ENCODE results near the gene FLT4. TPM values are rescaled to one million over a fixed set of nuclear protein-coding genes. Genes with fewer than 3 reads are reported as not detected.

FLT4 gene
- total and polyA plus RNA-seq, 2 donors (not counting 1 experiment from before 2014, with no cell fraction given) = 0.01 TPM; not detected in 1

DNA sequence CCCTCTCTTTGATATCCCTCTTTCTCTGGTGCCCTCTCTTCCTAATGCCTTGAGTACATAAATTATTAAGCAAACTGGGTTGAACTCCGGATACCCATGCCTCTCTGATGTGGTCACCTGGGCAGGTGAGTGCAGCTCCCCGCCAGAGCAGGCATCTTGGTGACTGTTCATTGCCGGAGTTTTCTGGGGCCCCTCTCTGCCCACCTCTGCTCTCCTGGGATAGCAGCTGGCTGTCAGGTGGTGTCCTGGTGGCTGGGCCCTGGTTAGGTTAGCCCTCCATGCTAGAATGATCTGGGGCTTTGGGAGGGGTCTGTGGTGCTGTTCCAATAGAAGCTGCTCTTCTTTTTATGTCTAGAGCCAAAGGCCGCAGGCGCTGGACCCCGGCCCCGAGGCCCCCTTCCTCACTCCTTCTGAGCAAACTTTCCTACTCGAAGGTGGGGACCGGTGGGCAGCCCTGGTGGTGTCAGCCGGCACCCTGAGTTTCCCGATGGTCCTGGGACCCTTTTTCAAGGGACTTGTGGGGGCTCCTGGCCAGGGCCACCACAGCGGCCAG lies 53.2 kb downstream of the FLT4 start:
- Mint-ChIP-seq H3K27ac (no peak overlapping the region), H3K4me3 (no peak overlapping the region), H3K4me1 (no peaks in the 10 kb centered on the region), H3K27me3 (peaks cover 16% of the 10 kb centered on the region), H3K9me3 (ENCODE audit: insufficient read depth) (no peaks in the 10 kb centered on the region)
- DNase-seq (no peak), ATAC-seq (ENCODE audit: low read depth) (no peak)
- intact Hi-C loops (cut with micrococcal nuclease) = no loop called here
- Histone ChIP-seq H3K27me3 (replicated peaks in 1 of 4; ENCODE audit: control extremely low read depth in 1 of 4, control insufficient read depth in 3 of 4, insufficient read depth in 4 of 4, low read length in 3 of 4) (peaks cover 0 to 5% (median 0%) of the 10 kb centered on the region in 4 experiments), H3K9ac (ENCODE audit: low read length) (no peak overlapping the region), H3K79me2 (ENCODE audit: control insufficient read depth, insufficient read depth, low read length) (no peaks in the 10 kb centered on the region), H3K9me3 (ENCODE audit: control extremely low read depth in 1 of 3, control insufficient read depth in 2 of 3, insufficient read depth in 1 of 3, low read length in 2 of 3) (peaks cover 0 to 5% (median 0%) of the 10 kb centered on the region in 3 donors), H2AFZ (ENCODE audit: insufficient read depth, low read depth, low read length, poor library complexity, severe bottlenecking) (no peak overlapping the region), H3K27ac (ENCODE audit: low read length in 2 of 2) (no peak overlapping the region), H3K36me3 (replicated peaks in 1 of 2; ENCODE audit: control extremely low read depth in 1 of 2, control insufficient read depth in 1 of 2, extremely low read depth in 1 of 2, insufficient read depth in 2 of 2, low read length in 1 of 2) (no peaks in the 10 kb centered on the region), H3K4me3 (ENCODE audit: control extremely low read depth in 1 of 5, extremely low read depth in 1 of 5, insufficient read depth in 1 of 5, low read depth in 2 of 5, low read length in 4 of 5) (no peak overlapping the region), H3K4me1 (ENCODE audit: control insufficient read depth in 2 of 2, insufficient read depth in 2 of 2, low read length in 2 of 2) (no peaks in the 10 kb centered on the region), H3K4me2 (replicated peaks; ENCODE audit: low read depth, low read length, poor library complexity, severe bottlenecking) (no peak overlapping the region), H4K20me1 (ENCODE audit: control insufficient read depth, insufficient read depth, low read length, poor library complexity, severe bottlenecking) (no peaks in the 10 kb centered on the region)
- WGBS (ENCODE audit: insufficient coverage) = 93% methylated on average over 12 of the region's 12 CpGs
- POLR2A ChIA-PET = no interaction called here
- TF ChIP-seq EZH2 (IDR thresholded peaks at IDR 0.05; ENCODE audit: borderline replicate concordance, insufficient read depth, low read depth, low read length, poor library complexity, severe bottlenecking) = no peak
- TF ChIP-seq, protein P1, sequence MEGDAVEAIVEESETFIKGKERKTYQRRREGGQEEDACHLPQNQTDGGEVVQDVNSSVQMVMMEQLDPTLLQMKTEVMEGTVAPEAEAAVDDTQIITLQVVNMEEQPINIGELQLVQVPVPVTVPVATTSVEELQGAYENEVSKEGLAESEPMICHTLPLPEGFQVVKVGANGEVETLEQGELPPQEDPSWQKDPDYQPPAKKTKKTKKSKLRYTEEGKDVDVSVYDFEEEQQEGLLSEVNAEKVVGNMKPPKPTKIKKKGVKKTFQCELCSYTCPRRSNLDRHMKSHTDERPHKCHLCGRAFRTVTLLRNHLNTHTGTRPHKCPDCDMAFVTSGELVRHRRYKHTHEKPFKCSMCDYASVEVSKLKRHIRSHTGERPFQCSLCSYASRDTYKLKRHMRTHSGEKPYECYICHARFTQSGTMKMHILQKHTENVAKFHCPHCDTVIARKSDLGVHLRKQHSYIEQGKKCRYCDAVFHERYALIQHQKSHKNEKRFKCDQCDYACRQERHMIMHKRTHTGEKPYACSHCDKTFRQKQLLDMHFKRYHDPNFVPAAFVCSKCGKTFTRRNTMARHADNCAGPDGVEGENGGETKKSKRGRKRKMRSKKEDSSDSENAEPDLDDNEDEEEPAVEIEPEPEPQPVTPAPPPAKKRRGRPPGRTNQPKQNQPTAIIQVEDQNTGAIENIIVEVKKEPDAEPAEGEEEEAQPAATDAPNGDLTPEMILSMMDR (IDR thresholded peaks at IDR 0.05) = no peak
- CTCF ChIA-PET = no interaction called here

DNA sequence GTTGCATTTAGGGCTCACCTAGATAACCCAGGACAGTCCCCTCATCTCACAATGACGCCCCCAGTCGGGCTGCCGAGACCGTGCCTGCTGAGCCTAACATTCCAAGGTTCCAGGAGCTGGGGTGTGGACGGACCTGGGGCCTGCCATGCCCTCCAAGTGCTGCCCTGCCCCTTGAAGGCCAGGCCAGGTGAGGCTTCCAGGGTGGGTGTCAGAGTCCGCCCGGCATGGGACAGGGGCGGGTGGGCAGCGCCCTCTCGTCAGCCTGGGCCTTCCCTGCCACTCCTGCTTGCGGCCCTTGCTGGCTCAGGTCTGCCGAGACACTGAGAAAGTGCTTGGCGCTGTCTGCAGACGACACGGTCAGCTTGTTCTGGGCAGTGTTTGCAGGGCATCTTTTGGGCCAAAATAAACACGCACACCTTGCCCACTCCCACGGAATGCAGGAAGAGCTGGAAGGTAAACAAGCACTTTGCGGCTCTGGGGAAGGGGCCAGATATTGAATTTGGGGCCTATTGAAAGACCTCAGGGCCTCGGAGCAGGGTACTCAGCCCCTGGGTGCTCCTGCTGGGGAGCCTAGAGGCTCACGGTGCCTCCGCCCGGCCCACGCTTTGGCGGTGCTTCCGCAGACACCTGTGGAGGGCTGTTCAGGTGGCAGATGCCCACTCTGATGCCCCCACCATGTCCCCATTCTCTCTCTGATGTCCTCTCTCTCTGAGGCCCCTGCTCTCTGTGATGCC lies 53.9 kb downstream of the FLT4 start:
- no peaks in the 10 kb centered on the region for H3K9me3 Mint-ChIP-seq (ENCODE audit: insufficient read depth)
- WGBS (ENCODE audit: insufficient coverage) = 95% methylated on average over 25 of the region's 25 CpGs
- no peaks in the 10 kb centered on the region for H4K20me1 ChIP-seq (ENCODE audit: control insufficient read depth, insufficient read depth, low read length, poor library complexity, severe bottlenecking)
- H3K4me3 ChIP-seq (ENCODE audit: control extremely low read depth in 1 of 5, extremely low read depth in 1 of 5, insufficient read depth in 1 of 5, low read depth in 2 of 5, low read length in 4 of 5) = no peak overlapping the region
- ATAC-seq (ENCODE audit: low read depth) = no peak
- no peak overlapping the region for H3K27ac Mint-ChIP-seq
- no peaks in the 10 kb centered on the region for H3K4me1 Mint-ChIP-seq
- H3K36me3 ChIP-seq (replicated peaks in 1 of 2; ENCODE audit: control extremely low read depth in 1 of 2, control insufficient read depth in 1 of 2, extremely low read depth in 1 of 2, insufficient read depth in 2 of 2, low read length in 1 of 2) = no peaks in the 10 kb centered on the region
- H3K79me2 ChIP-seq (ENCODE audit: control insufficient read depth, insufficient read depth, low read length) = no peaks in the 10 kb centered on the region
- no peaks in the 10 kb centered on the region for H3K4me1 ChIP-seq (ENCODE audit: control insufficient read depth in 2 of 2, insufficient read depth in 2 of 2, low read length in 2 of 2)
- ChIA-PET CTCF (no interaction called here), POLR2A (no interaction called here)
- intact Hi-C loops (cut with micrococcal nuclease) = no loop called here
- DNase-seq = no peak
- no peak overlapping the region for H3K9ac ChIP-seq (ENCODE audit: low read length)
- H3K4me2 ChIP-seq (replicated peaks; ENCODE audit: low read depth, low read length, poor library complexity, severe bottlenecking) = no peak overlapping the region
- peaks cover 0 to 5% (median 0%) of the 10 kb centered on the region in 3 donors for H3K9me3 ChIP-seq (ENCODE audit: control extremely low read depth in 1 of 3, control insufficient read depth in 2 of 3, insufficient read depth in 1 of 3, low read length in 2 of 3)
- no peak overlapping the region for H3K4me3 Mint-ChIP-seq
- TF ChIP-seq EZH2 (IDR thresholded peaks at IDR 0.05; ENCODE audit: borderline replicate concordance, insufficient read depth, low read depth, low read length, poor library complexity, severe bottlenecking) = no peak
- TF ChIP-seq, protein P1 (IDR thresholded peaks at IDR 0.05) = no peak
- no peak overlapping the region for H2AFZ ChIP-seq (ENCODE audit: insufficient read depth, low read depth, low read length, poor library complexity, severe bottlenecking)
- peaks cover 16% of the 10 kb centered on the region for H3K27me3 Mint-ChIP-seq
- no peak overlapping the region for H3K27ac ChIP-seq (ENCODE audit: low read length in 2 of 2)
- peaks cover 0 to 9% (median under 1%) of the 10 kb centered on the region in 4 experiments for H3K27me3 ChIP-seq (replicated peaks in 1 of 4; ENCODE audit: control extremely low read depth in 1 of 4, control insufficient read depth in 3 of 4, insufficient read depth in 4 of 4, low read length in 3 of 4)
